Measurements from ENCODE around the gene RBMX2.
"Not testable (repeated sequence)": the region's sequence is repeated elsewhere in the genome, so short reads cannot be mapped to it uniquely, and the experiment has no call there.

RBMX2 gene

GRCh38 chrX:130418740-130419139, 17.0 kb downstream of the RBMX2 start:
- DNase-seq (ENCODE audit: low read depth): no peak
- no peak overlapping the region for H3K4me3 ChIP-seq (replicated peaks; ENCODE audit: low read depth, low read length)
- TF ChIP-seq CTCF (IDR thresholded peaks at IDR 0.05; ENCODE audit: low read length, missing control alignments): no peak

- no peak for DNase-seq (ENCODE audit: low read depth)
- H3K4me3 ChIP-seq (replicated peaks; ENCODE audit: low read depth, low read length): no peak overlapping the region
- TF ChIP-seq CTCF (IDR thresholded peaks at IDR 0.05; ENCODE audit: low read length, missing control alignments): no peak
Observed at GRCh38 chrX:130419263-130419662, 17.5 kb downstream of the RBMX2 start.

- no peak for DNase-seq (ENCODE audit: low read depth)
- no peak for TF ChIP-seq CTCF (IDR thresholded peaks at IDR 0.05; ENCODE audit: low read length, missing control alignments)
Observed at GRCh38 chrX:130426531-130426930, 24.7 kb downstream of the RBMX2 start.

GRCh38 chrX:130429236-130429635, 27.4 kb downstream of the RBMX2 start:
- H3K4me3 ChIP-seq (replicated peaks; ENCODE audit: low read depth, low read length); DNase-seq (ENCODE audit: low read depth): not testable (repeated sequence)

More at GRCh38 chrX:130426531-130426930, 24.7 kb downstream of the RBMX2 start:
- no peak overlapping the region for H3K4me3 ChIP-seq (replicated peaks; ENCODE audit: low read depth, low read length)

GRCh38 chrX:130435937-130436336, 34.1 kb downstream of the RBMX2 start:
- DNase-seq (ENCODE audit: low read depth): no peak
- no peak for TF ChIP-seq CTCF (IDR thresholded peaks at IDR 0.05; ENCODE audit: low read length, missing control alignments)
- no peak overlapping the region for H3K4me3 ChIP-seq (replicated peaks; ENCODE audit: low read depth, low read length)

GRCh38 chrX:130437996-130438395, 36.2 kb downstream of the RBMX2 start:
- not testable (repeated sequence) for H3K4me3 ChIP-seq (replicated peaks; ENCODE audit: low read depth, low read length); DNase-seq (ENCODE audit: low read depth)

GRCh38 chrX:130443875-130444274, 42.1 kb downstream of the RBMX2 start:
- no peak for DNase-seq (ENCODE audit: low read depth)
- H3K4me3 ChIP-seq (replicated peaks; ENCODE audit: low read depth, low read length): no peak overlapping the region
- no peak for TF ChIP-seq CTCF (IDR thresholded peaks at IDR 0.05; ENCODE audit: low read length, missing control alignments)

- DNase-seq (ENCODE audit: low read depth): no peak
- no peak overlapping the region for H3K4me3 ChIP-seq (replicated peaks; ENCODE audit: low read depth, low read length)
- TF ChIP-seq CTCF (IDR thresholded peaks at IDR 0.05; ENCODE audit: low read length, missing control alignments): no peak
Observed at GRCh38 chrX:130444641-130445336, 43.0 kb downstream of the RBMX2 start.

Measured in fibroblast of pulmonary artery (primary cell).